HG02571 (cell line): ENCODE data around the gene SLC47A1.
A peak's percentile ranks its signal among the peaks of the same experiment; 100 is the strongest.
"Not testable (repeated sequence)": the region's sequence is repeated elsewhere in the genome, so short reads cannot be mapped to it uniquely, and the experiment has no call there.

Experiments used
- ATAC-seq: cut with Tn5 transposase; IDR thresholded peaks from one replicate; pipeline ENCODE4 v1.9.1; 2021; ENCODE audit warnings: mild to moderate bottlenecking, moderate library complexity; ENCODE audit not compliant: unreplicated experiment

Gene SLC47A1

GRCh38 chr17:19533718-19534561 lies at the start of gene SLC47A1:
TSS of gene SLC47A1 (plus strand) at chr17:19533854. CDS start at chr17:19533940, 86 bp downstream.
- ATAC-seq, result no peak

- no peak for ATAC-seq
These were observed 47.8 kb upstream of the SLC47A1 start for GRCh38 chr17:19485800-19486340.

DNA sequence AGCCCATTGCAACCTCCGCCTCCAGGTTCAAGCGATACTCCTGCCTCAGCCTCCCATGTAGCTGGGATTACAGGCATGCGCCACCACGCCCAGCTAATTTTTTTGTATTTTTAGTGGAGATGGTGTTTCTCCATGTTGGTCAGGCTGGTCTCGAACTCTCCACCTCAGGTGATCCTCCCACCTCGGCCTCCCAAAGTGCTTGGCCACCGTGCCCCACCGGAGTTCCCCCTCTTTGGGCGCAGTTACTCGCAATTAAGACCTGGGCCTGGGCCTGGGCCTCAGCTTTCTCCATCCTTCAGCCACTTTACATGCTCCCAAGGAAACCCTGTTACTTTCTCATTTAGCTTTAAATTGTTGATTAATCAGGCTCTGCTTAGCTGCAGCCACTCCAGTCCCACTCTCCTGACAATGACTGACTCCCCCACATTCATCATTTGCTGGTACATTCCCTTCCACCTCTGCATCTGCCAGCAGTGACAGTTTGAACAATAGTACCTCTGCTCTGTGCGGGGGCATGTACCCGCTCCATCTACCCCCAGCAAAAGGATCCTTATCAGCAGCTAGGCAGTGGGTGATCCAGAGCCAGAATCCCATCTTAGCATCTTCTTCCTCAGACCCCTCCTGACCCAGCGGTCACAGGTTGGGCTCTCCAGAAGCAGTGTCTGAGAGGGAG lies 47.2 kb upstream of the SLC47A1 start:
- ATAC-seq, result no peak

DNA sequence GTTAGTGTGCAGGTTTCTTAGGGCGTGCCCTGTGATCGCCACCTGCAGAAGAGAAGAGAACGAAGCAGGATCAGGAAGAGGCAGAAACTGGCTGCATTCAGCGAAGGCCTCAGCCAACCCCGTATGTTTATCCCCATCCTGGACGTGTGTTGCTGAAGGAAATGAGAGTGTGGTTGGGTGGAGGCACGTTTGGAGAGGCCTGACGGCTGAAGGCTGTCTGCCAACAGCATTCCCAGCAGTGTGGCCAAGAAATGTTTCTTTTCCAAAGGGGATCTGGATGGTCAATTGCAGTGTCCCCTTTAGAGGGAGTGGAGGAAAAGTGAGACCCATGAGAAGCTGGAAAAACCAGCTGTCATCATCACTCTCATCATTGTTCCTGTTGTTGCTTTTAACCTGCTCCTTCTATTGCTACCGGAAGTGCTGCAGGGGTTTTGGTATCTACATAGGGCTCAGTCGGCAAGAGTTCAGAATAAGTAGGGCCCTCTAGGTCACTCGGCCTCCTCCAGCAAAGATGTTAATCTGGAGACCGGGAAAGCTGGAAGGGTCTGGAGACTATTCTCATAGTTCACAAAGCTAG lies 46.5 kb upstream of the SLC47A1 start:
- ATAC-seq, result no peak

DNA sequence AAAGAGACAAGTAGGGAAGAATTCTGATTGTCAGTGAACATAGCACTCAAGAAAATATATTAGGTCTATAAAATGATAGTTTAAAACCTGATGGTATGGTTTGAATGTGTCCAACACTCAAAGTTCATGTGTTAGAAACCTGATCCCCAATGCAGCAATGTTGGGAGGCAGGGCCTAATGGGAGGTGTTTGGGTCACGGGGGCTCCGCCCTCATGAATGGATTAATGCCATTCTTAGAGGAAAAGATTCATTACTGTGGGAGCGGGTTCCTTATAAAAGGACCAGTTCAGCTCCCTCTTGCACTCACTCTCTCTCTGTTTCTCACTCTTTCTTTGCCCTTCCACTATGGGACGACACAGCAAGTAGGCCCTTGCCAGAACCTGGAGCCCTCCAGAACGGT lies 41.5 kb upstream of the SLC47A1 start:
- ATAC-seq, result no peak

- ATAC-seq, result no peak
These were observed 38.5 kb upstream of the SLC47A1 start for GRCh38 chr17:19494961-19495806.

GRCh38 chr17:19495828-19496528 lies 37.7 kb upstream of the SLC47A1 start:
- no peak for ATAC-seq

GRCh38 chr17:19497624-19498023 lies 36.0 kb upstream of the SLC47A1 start:
- no peak for ATAC-seq

DNA sequence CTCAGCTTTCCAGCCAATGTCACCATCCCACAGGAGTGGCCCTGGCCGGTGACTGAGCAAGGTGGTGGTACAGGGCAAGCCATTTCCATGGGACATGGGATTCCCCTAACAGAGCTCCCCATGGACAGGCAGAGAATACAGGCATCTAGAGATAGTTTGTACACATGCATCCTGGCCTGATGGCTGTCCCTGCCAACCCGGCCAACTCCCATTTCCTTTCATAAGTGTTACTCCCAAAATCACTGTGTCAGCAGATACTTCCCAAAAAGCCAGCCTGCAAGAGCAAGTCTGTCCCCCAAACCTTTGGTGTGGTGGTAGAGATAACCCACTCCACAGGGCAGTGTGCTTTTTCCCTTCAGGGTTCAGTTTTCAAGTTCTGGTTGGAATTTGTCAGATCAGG lies 32.4 kb upstream of the SLC47A1 start:
- ATAC-seq, result no peak

DNA sequence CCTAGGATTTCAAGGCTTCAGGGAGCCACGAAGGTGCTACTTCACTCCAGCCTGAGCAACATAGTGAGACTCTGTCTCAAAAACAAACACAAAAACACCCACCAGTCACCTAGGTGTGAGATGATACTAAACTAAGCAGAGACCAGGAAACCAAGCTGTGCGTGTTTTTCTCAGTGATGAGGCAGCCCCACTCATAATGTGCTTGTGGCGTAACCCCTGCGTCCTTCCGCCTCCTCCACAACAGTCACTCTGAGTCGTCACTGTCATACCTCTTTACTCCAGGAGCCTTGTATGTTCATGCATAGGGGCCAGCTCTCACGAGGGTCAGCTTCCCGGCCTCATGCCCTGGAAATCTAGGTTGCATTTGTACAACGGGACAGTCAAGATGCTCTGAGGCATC lies 31.1 kb upstream of the SLC47A1 start:
- no peak for ATAC-seq

DNA sequence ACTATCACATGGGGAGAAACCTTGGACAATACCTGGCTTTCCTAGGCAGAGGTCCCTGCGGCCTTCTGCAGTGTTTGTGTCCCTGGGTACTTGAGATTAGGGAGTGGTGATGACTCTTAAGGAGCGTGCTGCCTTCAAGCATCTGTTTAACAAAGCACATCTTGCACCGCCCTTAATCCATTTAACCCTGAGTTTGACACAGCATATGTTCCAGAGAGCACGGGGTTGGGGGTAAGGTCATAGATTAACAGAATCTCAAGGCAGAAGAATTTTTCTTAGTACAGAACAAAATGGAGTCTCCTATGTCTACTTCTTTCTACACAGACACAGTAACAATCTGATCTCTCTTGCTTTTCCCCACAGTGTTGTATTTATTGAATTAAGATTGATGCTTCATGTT lies 28.1 kb upstream of the SLC47A1 start:
- ATAC-seq, result not testable (repeated sequence)

DNA sequence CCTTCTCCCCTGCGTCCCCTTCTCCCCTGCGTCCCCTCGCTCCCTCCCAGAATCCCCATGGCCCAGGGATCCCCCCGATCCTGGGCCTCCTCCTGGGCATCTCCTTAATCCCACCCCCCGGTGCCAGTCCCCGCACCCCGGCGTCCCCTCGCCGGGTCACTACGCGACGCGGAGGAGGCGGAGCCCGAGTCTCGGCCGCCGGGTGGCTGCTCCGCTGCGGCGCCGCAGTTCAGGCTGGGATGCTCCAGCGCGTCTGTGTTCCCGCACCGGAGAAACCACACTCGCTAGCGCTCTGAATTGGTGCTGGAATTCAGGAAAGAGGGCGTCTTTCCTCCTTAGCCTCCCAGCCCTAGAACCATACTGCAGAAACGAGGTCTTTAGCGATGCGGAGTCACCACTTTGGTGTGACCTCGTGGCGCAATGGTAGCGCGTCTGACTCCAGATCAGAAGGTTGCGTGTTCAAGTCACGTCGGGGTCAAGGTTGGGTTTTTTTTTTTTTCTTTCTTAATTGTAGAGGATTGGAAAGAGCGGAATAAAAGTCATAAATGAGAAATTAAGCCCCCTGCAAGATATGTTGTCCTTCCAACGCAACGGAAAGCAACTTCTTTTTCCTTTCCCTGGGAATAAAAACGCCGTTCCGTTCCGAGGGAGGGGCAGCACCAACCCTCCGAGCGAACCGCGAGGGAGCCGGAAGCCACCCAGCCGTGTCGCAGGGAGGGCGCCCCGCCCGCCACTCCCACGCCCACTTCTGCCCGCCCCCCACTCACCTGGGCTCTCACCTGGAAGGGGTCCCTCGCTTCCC lies 25.7 kb upstream of the SLC47A1 start:
- peak; percentile 78 for ATAC-seq

- ATAC-seq, result no peak
These were observed 25.1 kb upstream of the SLC47A1 start for GRCh38 chr17:19508577-19508867.

DNA sequence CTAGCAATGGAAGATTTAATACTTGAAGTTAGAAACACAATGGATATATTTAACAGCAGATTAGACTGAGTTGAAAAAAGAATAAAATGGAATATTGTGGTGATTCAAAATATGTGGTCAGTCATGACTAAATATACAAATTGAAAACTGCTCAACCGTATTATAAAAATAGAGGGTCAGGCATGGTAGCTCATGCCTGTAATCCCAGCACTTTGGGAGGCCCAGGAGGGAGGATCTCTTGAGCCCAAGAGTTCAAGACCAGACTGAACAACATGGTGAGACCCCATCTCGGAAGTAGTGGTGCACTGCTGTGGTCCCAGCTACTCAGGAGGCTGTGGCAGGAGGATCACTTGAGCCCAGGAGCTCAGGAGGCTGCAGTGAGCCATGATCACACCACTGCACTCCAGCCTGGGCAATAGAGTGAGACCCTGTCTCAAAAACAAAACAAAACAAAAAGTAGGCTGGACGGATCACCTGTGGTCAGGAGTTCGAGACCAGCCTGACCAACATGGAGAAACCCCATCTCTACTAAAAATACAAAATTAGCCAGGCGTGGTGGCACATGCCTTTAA lies 24.3 kb upstream of the SLC47A1 start:
- ATAC-seq, result not testable (repeated sequence)

DNA sequence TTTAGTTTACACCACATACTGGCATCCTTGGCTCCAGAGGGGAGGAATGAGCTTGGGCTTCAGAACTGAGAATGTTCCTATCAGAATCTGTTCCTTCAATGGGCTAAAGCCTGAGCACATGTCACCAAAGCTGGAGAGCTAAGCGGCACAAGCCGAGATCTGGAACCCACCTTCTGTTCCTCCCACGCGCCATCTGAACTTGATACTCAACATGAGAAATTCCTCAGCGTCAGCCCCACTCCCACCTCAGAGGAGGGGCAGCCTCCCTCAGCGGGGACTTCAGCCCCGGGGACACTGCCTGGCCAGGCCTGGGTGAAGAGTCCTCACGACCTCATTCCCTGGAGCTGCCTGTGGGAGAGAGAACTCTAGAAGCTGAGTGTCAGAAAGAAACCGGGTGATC lies 22.8 kb upstream of the SLC47A1 start:
- no peak for ATAC-seq

DNA sequence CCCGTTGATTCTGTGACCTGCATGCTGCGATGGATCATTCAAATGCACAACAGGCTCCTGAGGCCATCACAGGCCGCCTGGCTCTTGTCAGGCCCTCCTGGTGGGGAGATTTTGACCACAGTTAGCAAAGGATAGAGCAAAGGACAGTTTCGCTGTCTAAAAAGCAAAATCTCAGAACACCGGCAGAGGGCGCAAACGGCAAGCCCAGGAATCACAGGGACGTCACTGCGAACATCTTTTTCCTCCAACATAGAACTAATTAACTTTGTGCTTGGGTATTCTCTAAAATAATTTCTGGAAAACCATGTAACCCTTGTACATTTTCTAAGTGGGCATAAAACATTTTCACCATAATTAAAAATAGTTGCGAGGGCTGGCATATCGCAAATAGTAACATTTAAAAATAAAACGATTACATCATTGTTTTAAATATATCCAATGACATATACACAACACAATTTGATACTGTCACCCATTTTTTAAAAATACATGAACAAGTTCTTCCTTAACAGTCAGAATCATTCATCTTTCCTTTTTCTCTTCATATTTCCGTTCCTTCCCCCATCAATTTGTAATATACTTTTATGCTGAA lies 19.7 kb upstream of the SLC47A1 start:
- ATAC-seq, result no peak

GRCh38 chr17:19517699-19518098 lies 16.0 kb upstream of the SLC47A1 start:
- no peak for ATAC-seq

DNA sequence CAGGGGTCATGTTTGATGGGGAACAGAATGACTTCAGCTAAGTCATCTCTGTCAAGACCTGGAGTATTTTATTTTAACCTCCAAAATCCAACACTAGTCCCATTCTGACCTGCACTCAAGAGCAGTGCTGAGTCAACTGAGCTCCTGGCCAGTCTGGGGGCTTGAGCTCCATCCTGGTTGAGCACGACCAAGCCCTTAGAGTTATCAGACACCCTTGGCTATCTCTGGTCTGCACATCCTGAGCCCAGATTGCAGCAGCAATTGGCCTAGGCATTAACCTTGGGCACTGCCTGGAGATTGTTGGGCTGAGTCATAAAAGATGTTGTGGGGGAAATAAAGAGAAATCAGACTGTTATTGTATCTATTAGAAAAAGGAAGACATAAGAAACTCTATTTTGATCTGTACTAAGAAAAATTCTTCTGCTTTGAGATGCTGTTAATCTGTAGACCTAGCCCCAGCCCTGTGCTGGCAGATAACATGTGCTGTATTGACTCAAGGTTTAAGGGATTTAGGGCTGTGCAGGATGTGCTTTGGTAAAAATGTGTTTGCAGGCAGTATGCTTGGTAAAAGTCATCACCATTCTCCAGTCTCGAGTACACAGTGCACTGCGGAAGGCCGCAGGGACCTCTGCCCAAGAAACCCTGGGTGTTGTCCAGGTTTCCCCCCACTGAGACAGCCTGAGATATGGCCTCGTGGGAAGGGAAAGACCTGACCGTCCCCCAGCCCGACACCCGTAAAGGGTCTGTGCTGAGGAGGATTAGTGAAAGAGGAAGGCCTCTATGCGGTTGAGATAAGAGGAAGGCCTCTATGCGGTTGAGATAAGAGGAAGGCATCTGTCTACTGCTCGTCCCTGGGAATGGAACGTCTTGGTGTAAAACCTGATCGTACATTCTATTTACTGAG lies 14.0 kb upstream of the SLC47A1 start:
- ATAC-seq, result not testable (repeated sequence)
